SKM-1 (cell line): ENCODE data around the gene CTU2.

Experiments
- DNase-seq: peaks from one replicate; lab custom pipeline; 2025; ENCODE audit not compliant: unreplicated experiment; lab: John Stamatoyannopoulos, UW

CTU2 gene

DNA sequence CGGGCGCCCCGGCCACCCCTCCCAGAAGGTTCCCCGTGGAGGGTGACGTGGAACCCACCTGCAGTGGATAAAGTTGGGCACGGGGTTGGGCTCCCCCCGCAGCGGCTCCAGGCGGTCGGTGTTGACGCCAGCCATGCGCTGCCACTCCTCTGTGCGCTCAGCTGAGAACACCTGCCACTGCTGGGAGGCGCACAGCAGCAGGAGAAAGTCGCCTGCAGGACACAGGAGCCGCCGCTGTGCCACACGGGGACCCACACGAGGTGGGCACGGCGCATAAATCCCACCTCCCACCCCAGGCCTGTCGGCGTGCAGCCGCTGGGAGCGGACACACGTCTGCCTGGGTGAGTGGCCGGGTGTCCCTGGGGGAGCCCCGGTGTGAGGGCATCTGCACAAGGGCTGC, 20.7 kb downstream of the CTU2 start:
- DNase-seq: no peak

DNA sequence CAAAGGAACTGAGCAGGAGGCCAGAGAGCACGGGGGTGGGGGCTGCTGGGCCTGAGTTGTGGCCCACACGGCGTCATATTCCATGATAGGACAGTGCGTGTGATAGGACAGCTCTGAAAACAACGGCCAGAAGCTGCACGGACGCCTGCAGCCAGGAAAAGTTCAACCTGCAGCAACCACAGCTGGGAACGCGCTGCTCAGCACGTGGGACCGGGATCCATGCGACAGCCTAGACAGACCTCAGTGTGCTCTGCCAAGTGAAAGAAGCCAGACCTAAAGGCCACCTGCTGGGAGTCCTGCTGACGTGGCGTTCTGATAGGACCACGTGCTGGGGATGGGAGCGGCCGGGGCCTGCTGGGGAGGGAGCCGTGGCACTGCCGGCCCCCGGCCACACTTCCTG, 21.6 kb downstream of the CTU2 start:
- no peak for DNase-seq

DNA sequence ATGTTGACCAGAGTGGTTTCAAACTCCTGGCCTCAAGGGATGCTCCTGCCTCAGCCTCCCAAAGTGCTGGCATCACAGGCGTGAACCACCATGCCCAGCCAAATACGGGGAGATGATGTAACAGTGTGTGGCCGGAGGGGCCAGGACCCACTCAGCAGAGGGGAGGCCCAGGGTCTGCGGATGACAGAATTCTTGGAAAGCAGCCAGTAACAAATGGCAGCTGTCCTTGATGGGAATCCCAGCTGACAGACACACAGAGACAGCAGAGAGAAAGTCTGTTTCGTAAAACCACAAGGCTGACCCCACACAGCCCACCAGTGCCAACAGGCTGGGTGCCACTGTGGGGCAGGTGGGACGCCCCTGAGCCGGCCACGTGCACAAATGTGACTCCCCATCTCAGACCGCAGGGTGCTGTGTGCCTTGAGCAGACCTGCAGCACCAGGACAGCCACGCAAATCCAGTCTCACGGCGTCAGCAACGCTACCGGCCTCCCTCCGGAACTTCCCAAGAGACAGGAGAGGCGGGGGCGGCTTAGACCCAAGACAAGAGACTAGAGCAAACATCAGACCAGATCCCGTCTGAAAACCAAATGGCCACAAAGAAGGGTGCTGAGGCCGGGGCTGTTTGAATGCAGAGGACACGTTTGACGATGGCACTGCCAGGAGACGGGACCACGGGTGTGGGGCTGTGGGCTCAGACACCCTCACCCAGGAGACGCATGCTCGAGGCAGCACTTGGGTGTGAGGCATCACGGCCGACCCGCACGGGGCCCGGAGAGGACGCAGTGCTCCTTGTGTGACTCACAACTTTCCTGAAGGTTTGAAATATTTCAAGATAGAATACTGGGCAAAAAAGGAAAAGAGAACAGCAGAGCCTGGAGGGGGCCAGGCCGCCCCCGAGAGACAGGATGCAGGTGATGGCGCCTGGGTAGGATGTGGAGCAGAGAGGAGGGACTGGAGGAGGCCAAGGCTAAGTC, 24.6 kb downstream of the CTU2 start:
- DNase-seq: no peak

DNA sequence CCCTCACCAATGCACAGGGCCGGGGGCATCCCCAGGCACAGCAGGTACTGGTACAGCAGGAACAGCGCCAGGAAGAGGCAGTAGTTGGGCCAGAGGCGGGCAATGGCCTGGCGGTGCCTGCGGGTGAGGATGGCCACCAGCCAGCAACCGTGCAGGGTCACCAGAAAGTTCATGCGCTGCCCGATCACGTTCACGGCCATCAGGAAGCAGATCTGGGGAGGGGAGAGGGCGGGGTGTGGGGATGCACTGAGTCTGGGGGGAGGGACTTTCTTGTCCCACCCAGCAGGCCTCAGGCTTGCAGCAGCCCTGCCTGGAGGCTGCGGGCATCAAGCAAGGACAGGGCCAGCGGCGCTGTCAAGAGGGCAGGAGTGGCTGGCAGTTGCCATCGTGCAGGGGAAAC, 25.4 kb downstream of the CTU2 start:
- DNase-seq: no peak

DNA sequence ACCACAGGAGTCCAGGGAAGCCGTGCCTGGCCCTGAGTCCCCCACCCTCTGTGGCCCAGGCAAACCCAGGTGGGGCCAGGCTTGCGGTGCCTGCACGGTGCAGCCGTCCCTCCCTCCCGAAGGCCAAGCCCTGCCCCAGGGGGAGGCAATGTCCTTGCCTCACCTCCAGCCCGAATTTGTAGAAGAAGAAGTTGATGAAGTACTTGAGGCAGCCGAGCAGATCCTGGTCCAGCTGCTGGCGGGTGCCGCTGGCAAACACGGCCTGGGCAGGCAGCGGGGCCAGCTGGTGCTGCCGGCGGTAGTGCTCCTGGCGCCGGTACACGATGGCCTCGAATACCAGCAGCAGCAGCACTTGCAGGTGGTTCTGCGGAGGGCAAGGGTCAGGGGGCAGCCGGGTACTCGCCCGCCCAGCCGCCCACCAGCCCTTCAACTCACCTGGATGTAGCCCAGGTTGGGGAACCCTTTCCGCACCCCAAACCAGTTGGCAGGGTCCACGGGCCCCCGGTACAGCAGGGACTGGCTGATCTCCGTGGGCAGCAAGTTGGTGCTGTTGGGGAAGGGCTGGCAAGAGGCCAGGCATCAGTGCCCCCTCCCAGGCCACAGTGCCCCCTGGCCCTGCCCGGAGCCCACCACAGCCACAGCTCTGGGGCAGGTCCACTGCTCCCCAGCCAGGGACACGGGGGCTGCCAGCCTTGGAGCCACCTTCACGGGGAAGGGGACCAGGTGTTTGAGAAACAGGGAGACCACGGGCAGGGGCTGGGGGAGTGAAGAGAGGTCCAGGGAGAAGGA, 26.1 kb downstream of the CTU2 start:
- DNase-seq: no peak

DNA sequence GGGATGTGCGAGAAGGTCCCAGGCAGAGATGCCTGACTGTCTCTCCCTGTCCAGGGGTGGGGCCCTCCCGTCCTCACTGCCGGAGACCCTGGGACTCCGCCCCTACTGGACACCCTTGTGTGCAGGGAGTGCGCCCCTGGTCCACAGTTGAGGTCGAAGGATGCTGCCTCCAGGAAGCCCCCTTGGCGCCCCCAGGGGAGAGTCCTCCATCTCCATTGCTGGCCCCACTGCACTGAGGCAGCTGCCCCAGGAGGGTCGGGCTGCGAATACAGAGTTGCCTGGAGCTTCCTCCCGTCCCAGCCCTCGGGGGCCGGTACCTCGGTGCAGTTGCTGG, 26.6 kb downstream of the CTU2 start:
- no peak for DNase-seq

DNA sequence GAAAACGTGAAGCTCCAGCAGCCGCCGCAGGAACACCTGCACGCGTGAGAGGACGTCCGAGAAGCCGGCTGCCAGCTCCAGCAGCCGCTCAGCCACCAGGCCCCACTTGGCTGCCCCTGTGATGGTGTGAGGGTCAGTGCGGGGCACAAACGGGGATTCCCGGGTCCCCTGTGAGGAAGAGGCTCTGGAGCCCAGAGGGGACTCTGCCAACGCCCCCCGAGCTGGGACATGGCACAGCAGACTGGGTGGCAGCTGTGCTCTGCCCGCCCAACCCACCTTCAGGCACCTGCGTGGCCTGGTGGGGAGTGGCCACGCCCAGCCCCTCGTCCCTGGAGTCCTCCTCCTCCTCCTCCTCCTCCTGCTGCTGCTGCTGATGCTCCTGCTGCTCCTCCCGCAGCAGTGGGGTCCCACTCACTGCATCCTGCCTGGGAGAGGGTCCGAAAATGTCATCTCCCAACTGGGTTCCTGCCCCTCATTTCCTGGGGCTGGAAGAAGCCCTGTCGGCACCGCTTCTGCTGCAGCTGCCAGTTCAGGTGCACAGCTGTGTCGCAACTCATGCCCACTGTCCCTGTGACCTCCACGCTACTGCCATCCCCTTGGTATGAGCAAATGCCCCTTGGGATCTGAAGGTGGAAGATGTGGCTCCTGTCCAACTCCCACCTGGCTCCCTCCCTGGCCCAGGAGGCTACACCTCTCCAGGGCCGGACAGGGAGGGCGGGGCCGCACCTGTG, 27.5 kb downstream of the CTU2 start:
- no peak for DNase-seq

DNA sequence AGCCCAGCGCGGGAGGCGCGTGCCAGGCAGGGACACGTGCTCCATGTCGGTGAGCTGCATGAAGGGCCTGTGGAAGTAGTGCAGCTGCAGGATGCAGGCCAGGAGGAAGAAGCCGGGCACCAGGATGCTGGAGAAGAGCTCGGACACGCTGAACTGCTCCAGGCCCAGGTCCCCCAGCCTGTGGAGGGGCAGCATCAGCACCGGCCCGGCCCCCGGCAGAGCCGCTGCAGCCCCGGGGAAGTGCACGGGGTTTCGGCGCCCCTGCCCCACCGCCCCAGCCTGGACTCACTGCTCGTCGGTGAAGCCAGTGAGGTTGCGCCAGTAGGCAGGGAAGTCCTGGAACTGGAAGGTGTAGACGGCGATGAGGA, 28.0 kb downstream of the CTU2 start:
- DNase-seq: no peak

DNA sequence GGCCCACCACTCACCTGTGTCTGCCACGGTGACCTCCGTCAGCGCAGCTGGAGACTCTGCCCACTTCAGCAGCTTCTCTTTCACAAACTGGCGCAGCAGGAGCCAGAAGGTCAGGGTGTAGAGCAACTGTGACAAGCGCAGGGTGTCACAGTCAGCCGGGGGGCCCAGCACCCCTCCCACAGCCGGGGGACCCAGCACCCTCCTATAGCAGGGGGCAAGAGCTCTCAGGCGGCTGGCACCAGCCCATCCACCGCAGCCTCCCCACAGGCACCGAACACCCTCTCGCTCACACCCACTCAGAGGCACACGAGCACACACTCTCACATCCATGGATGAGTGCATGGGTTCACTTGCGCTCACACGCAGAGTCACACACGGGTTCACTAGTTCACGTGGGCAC, 28.8 kb downstream of the CTU2 start:
- no peak for DNase-seq

DNA sequence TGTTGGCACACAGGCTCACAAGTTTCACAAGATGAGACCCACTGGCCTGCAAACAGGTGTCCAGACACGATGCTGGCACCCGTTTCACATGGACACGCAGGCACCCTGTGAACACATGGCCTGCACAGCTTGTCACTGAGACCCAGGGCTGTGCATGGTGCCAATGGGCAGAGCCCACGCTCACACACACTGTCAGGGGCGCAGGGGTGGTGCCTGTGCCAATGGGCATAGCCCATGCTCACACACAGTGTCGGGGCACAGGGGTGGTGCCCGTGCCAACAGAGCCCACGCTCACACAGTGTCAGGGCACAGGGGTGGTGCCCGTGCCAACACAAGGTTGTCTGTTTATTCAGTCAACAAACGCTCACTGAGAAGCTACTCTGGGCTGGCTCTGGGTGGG, 29.3 kb downstream of the CTU2 start:
- DNase-seq: no peak

DNA sequence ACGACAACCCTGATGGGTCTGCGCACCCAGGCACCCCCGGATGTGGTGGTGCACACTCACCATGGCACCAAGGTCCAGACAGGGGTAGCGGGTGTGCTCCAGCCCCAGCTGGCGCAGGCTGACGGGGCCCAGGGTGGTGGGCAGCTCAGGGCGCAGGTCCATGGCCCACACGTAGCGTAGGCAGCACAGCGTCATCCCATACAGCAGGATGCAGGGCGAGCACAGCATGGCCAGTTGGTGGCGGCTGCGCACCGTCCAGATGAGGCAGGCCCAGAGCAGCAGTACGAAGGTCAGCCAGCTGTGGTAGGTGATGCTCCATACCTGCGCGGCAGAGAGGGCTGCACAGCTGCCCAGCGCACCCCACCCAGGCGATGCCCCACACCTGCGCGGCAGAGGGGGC, 29.8 kb downstream of the CTU2 start:
- DNase-seq: no peak

DNA sequence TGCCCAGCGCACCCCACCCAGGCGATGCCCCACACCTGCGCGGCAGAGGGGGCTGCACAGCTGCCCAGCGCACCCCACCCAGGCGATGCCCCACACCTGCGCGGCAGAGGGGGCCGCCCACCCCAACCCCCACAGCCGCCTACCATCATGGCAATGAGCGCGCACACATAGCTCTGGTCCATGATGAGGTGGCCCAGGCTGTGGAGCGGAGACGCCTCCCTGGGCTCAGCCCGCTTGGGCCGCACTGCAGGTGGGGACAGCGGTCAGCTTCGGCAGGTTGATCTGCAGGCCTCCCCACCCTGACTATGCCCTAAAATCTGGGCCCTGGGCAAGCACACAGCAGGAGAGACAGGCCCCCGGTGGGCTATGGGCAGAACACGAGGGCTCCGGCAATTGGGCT, 30.2 kb downstream of the CTU2 start:
- no peak for DNase-seq

DNA sequence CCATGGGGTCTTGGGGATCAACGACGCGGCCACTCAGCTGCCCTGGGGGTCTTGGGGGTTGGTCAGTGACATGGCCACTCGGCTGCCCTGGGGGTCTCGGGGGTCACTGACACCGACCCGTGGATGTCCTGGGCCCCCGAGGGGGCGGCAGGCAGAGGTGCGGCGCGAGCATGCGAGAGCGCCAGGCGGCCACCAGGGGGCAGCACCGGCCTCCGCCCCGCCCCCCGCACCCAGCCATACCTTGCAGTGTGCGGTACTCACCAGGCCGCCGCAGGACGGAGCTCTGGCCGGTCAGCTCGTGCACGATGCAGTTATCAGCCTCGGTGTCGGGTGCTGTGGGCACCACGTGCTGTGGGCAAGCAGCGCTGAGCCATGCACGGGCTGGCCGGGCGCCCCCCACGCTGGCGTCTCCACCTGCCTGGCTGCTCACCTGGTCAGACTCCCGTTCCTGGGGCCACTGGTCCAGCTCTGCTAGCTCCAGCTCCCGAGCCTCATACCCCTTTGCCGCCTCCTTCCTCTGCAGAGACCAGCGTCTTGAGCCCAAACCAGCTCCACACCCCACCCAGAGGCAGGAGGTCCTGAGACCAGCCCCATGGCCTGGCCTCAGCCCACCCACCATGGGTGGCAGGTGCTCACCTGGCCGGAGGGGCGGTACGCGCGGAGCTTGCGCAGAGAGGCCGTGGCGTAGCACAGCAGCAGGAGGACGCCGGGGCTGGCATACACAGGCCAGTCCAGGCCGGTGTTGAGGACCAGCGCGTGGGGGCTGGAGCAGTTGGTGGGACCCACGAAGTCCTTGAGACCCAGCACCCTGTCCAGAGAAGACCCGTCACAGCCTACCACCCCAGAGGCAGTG, 31.2 kb downstream of the CTU2 start:
- DNase-seq: peak; percentile 58

DNA sequence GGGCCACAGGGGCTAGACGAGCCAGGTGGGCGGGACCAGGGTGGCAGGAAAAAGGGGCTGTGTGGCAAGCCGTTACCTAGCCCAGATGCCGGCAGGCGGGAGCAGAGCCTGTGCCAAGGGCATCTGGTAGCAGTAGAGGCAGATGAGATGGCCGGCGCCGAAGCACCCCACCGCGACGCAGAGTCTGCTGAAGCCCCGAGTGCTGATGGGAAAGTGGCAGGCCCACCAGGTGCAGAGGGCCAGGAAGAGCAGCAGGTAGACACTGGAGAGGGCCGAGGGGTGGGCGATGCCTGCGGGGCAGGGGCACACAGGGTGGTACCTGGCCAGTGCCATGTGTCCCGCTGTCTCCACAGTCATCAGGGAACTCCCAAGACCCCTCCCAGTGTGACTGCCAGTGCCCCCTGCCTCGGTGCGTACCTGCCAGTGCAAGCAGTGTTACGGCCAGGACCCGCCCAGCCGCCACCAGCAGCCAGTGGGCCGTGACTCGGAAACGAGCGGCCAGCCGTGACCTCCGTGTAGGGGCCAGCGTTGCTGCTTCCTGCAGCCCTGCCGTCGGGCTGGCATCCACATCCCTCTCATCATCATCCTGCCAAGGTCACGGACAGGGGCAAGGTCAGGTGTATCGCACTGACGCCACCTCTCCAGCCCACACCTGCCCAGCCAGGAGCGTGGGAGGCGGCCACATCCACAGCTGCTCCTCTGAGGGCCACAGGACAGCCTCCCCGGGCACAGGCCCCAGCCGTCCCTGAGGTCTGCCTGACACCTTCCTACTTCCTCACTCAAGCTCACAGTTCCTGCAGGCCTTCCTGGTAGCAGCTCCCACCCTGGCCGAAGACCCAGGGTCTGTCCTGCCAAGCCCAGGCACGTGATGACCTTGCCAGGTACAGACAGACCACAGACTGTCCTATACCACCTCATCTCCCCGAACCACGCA, 32.1 kb downstream of the CTU2 start:
- DNase-seq: no peak

DNA sequence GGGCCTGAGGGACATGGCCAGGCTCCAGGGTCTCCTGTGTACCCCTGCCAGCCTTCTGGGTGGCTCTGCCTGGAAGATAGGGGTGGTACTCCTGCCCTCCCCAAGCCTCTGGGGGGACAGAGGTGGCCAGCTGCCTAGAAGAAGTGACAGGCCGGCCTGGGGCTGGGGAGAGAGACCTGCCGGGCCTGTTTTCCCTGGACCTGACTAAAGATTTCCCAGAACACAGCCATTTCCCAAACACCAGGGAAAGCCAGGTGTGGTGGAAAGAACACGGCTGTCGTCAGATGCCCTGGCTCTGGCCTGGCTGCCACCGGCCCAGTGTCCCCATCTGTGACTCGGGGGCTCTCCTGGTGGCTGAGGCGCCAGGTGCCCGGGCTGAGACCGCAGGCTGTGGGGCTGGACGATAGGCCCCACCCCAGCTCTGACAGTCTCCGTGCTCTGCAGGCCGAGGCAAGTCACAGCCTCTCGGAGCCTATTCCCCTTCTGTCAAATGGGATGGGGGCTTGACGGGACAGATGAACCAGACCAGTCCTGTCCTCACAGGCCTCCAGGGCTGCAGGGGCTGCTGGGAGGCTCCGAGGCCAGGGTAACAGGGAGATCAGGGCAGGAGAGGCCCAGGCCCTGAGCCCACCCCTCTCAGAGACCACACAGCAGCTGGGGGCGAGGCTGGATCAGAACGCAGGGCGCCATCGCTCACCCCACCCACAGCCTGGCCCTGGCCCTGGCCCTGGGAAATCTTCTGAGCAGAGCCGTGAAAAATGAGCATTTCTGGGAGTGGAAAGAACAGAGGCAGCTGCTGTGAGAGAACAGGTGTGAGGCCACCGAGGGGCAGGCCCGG, 33.1 kb downstream of the CTU2 start:
- no peak for DNase-seq

DNA sequence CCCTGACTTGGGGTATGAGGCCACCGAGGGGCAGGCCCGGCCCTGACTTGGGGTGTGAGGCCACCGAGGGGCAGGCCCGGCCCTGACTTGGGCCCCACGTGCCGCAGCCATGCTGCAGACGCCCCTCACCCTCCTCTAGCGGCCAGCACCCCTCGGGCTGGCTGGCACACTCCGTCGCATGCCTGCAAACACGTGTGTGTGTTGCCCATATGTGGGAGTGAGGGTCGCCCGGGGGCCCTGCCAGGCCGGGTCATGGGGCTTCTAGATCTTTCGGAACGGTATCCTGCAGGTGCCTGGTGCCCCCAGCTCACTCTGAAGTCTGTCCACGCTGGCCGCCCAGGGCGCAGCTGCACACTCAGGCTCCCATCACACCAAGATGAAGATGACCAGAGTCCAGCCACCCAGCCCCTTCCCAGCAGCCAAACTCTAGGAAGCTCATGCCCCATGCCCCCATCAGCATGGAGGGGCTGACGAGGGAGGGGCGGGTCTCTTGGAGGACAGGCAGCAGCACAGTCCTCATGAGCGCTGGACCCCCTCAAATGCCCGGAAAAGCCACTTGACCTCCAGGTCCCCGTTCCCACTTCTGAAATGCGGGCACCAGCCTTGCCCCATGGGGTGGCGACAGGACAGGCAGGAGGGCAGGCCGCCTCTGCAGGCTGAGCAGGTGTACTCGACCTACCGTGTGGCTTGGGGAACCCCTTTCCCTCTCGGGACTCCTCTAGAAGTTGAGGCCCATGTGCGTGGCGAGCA, 33.8 kb downstream of the CTU2 start:
- no peak for DNase-seq

DNA sequence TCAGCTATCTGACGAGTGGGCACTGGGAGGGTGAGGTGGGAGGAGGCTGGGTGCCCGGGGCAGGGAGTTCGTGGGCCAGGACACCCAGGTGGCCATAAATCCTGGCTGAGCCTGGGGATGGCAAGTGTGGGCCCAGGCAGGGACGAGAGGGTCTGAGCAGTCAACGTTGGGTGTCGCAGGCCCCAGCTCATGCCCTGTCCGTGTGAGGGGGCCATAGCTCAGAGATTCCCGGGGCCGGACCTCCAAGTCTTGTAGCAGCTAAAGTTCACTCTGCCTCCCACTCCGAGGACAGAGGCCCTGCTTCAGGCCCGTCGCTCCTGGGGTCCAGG, 34.4 kb downstream of the CTU2 start:
- no peak for DNase-seq

DNA sequence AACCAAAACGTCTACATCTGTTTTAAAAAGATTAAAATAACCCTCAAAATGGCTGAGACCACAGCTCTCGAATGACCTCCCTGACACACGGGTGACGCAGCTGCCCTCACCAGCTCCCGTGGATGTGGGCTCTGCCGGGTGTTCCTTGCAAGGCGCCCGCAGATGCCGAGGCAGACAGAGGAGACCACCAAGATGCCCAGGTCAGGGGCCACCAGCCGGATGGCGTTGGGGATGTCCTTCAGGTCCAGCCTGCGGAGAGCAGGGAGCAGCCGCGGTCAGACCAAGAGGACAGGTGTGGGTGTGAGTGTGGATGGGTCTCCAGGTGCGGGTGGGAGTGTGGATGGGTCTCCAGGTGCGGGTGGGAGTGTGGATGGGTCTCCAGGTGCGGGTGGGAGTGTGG, 35.1 kb downstream of the CTU2 start:
- no peak for DNase-seq
